IMR-90 (cell line): Measurements from ENCODE around the gene LIPH. TPM values are rescaled to one million over a fixed set of nuclear protein-coding genes. Genes with fewer than 3 reads are reported as not detected.

Experiments
- ATAC-seq: fragments of 200-7000 bp; cut with Tn5 transposase; 2 replicates; pipeline ENCODE4 v1.9.1; 2020; ENCODE audit warnings: low read depth, mild to moderate bottlenecking, moderate library complexity
- BruUV-seq: library from RNA; stranded (reverse); fragments of 400-500 nt; replicated peaks from 2 replicates; lab custom pipeline; 2021; lab: Mats Ljungman, UMichigan
- CTCF ChIA-PET: fragments of 300-600 bp; formaldehyde crosslinking; extraction: SDS; loops from one replicate; lab custom pipeline; 2021; ENCODE audit warnings: antibody characterized with exemption; lab: Yijun Ruan, JAX
- POLR2A ChIA-PET: fragments of 300-600 bp; sonication (Branson Sonifier 250); formaldehyde crosslinking; loops from one replicate; lab custom pipeline; 2022; ENCODE audit warnings: antibody characterized with exemption; ENCODE audit not compliant: unreplicated experiment; lab: Charles Lee
- DNase-seq: peaks from one replicate; pipeline ENCODE4 v3.0.0; 2013
- H2AFZ ChIP-seq: replicated peaks from 2 replicates; pipeline ENCODE3; 2013; ENCODE audit warnings: low read length, mild to moderate bottlenecking; ENCODE audit not compliant: poor library complexity
- H2AK5ac ChIP-seq: 2 replicates; pipeline ENCODE4 v1.6.1; 2013; ENCODE audit warnings: low read depth, low read length, inconsistent platforms
- H2AK9ac ChIP-seq: replicated peaks from 2 replicates; pipeline ENCODE3; 2013; ENCODE audit warnings: mild to moderate bottlenecking, low read depth, low read length, moderate library complexity; ENCODE audit not compliant: poor library complexity
- H2BK120ac ChIP-seq: 2 replicates; pipeline ENCODE4 v1.6.1; 2013; ENCODE audit warnings: low read depth, low read length, inconsistent platforms
- H2BK15ac ChIP-seq: 3 replicates; pipeline ENCODE4 v1.6.1; 2013; ENCODE audit warnings: low read depth, low read length, inconsistent platforms
- H2BK20ac ChIP-seq: 2 replicates; pipeline ENCODE4 v1.6.1; 2013; ENCODE audit warnings: low read depth, mild to moderate bottlenecking, inconsistent platforms, low read length, moderate library complexity
- H2BK5ac ChIP-seq: 2 replicates; pipeline ENCODE4 v1.6.1; 2013; ENCODE audit warnings: mild to moderate bottlenecking, low read depth, low read length, inconsistent platforms; ENCODE audit not compliant: poor library complexity, severe bottlenecking
- H3K14ac ChIP-seq: replicated peaks from 2 replicates; pipeline ENCODE4 v1.6.1; 2013; ENCODE audit warnings: low read depth, low read length, inconsistent platforms
- H3K18ac ChIP-seq: 2 replicates; pipeline ENCODE4 v1.6.1; 2013; ENCODE audit warnings: low read depth, low read length, control low read depth
- H3K23ac ChIP-seq: 2 replicates; pipeline ENCODE4 v1.6.1; 2013; ENCODE audit warnings: low read depth, low read length, inconsistent platforms
- H3K27ac ChIP-seq: 2 replicates; pipeline ENCODE4 v1.5.1; 2013; ENCODE audit warnings: mild to moderate bottlenecking, control low read depth, low read length; ENCODE audit not compliant: insufficient read depth
- H3K27me3 ChIP-seq: 2 replicates; pipeline ENCODE4 v1.6.1; 2013; ENCODE audit warnings: low read length; ENCODE audit not compliant: control insufficient read depth, insufficient read depth
- H3K36me3 ChIP-seq: 2 replicates; pipeline ENCODE4 v1.6.1; 2013; ENCODE audit warnings: low read length, mixed read lengths; ENCODE audit not compliant: control insufficient read depth, insufficient read depth
- H3K4ac ChIP-seq: 2 replicates; pipeline ENCODE4 v1.6.1; 2013; ENCODE audit warnings: low read depth, low read length, inconsistent platforms
- H3K4me1 ChIP-seq: 2 replicates; pipeline ENCODE4 v1.6.1; 2013; ENCODE audit warnings: low read length, mixed read lengths; ENCODE audit not compliant: control insufficient read depth, insufficient read depth
- H3K4me2 ChIP-seq: 2 replicates; pipeline ENCODE4 v1.6.1; 2013; ENCODE audit warnings: low read depth, mild to moderate bottlenecking, control low read depth, low read length, moderate library complexity
- H3K4me3 ChIP-seq: 2 replicates; pipeline ENCODE4 v1.5.1; 2013; ENCODE audit warnings: low read depth, mild to moderate bottlenecking, control low read depth, low read length, moderate library complexity; ENCODE audit not compliant: insufficient read depth
- H3K56ac ChIP-seq: 2 replicates; pipeline ENCODE4 v1.6.1; 2013; ENCODE audit warnings: low read length, inconsistent platforms; ENCODE audit not compliant: insufficient read depth; ENCODE audit errors: extremely low read depth
- H3K79me1 ChIP-seq, 2 experiments: 2 replicates each; pipeline ENCODE4 v1.6.1; 2013; ENCODE audit warnings: low read length in 2 of 2, inconsistent platforms in 1 of 2, low read depth in 1 of 2
- H3K9ac ChIP-seq: 2 replicates; pipeline ENCODE4 v1.6.1; 2013; ENCODE audit warnings: low read depth, low read length, control low read depth
- H3K9me1 ChIP-seq: 2 replicates; pipeline ENCODE4 v1.6.1; 2013; ENCODE audit warnings: low read length, inconsistent platforms; ENCODE audit not compliant: insufficient read depth
- H3K9me3 ChIP-seq: 2 replicates; pipeline ENCODE4 v1.6.1; 2013; ENCODE audit warnings: low read length; ENCODE audit not compliant: control insufficient read depth, insufficient read depth
- H4K20me1 ChIP-seq: 2 replicates; pipeline ENCODE4 v1.6.1; 2013; ENCODE audit warnings: low read length, inconsistent platforms; ENCODE audit not compliant: insufficient read depth
- H4K5ac ChIP-seq: 2 replicates; pipeline ENCODE4 v1.6.1; 2013; ENCODE audit warnings: mild to moderate bottlenecking, low read depth, low read length, control low read depth
- H4K8ac ChIP-seq, 2 experiments: 2 replicates each; pipeline ENCODE4 v1.6.1; 2013; ENCODE audit warnings: low read depth in 2 of 2, low read length in 2 of 2, control low read depth in 1 of 2, inconsistent platforms in 1 of 2
- H4K91ac ChIP-seq: 2 replicates; pipeline ENCODE4 v1.6.1; 2013; ENCODE audit warnings: low read depth, low read length, inconsistent platforms; ENCODE audit not compliant: insufficient read depth
- CHD1 ChIP-seq: IDR thresholded peaks from 2 replicates; pipeline ENCODE4 v1.6.1; 2012; ENCODE audit warnings: low read depth, low read length, improper control_type of control experiment
- CTCF ChIP-seq: conservative IDR thresholded peaks from 2 replicates; pipeline ENCODE4 v1.5.1; 2012; ENCODE audit warnings: mild to moderate bottlenecking, low read depth, low read length, improper control_type of control experiment
- ELK1 ChIP-seq: fragments of 150-350 bp; IDR thresholded peaks from 2 replicates; pipeline ENCODE4 v1.6.1; 2016; ENCODE audit warnings: low read depth, mild to moderate bottlenecking, low read length, moderate library complexity, borderline replicate concordance
- FOS ChIP-seq: fragments of 150-350 bp; IDR thresholded peaks from 2 replicates; pipeline ENCODE4 v1.6.1; 2016; ENCODE audit warnings: low read depth, low read length
- MAFK ChIP-seq: IDR thresholded peaks from 2 replicates; pipeline ENCODE4 v1.6.1; 2012; ENCODE audit warnings: low read depth, low read length, improper control_type of control experiment
- USF2 ChIP-seq: fragments of 150-350 bp; IDR thresholded peaks from 2 replicates; pipeline ENCODE4 v1.6.1; 2017; ENCODE audit warnings: mild to moderate bottlenecking, antibody characterized with exemption, low read length, low read depth
- WGBS, 2 experiments: methylation state at CpG; one replicate each; pipeline versions ENCODE4 v1.1.5 to v1.1.7; 2013; ENCODE audit warnings: missing lambda C conversion rate in 2 of 2; ENCODE audit not compliant: insufficient read length in 1 of 2; ENCODE audit errors: extremely low coverage in 2 of 2; 5-methylcytosine and 5-hydroxymethylcytosine counted together
- dilution Hi-C: fragments of 300-500 bp; cut with HindIII; formaldehyde crosslinking; loops from one replicate; pipeline ENCODE4 v1.14.3; 2018; ENCODE audit warnings: low sequenced_read_pairs; ENCODE audit not compliant: unreplicated experiment
- in situ Hi-C: fragments of 300-500 bp; cut with MboI; formaldehyde crosslinking; loops from 3 replicates; pipeline ENCODE4 v1.14.3; 2019; ENCODE audit warnings: low sequenced_read_pairs, inconsistent platforms, mixed read lengths
- intact Hi-C: fragments of 100-400 bp; cut with micrococcal nuclease; formaldehyde crosslinking; loops from 2 replicates; pipeline ENCODE4 v1.10.0; 2022
- polyA plus RNA-seq, 3 experiments: library from polyadenylated mRNA; depleted of rRNA; stranded (reverse); fragments of >200 nt; gene quantifications; 2 replicates each; pipeline ENCODE4 v1.2.3, GENCODE V29; 2012; ENCODE audit warnings: low replicate concordance in 1 of 3
- total RNA-seq: library from RNA; depleted of rRNA; stranded (reverse); fragments of >200 nt; gene quantifications from 2 replicates; pipeline ENCODE4 v1.2.3, GENCODE V29; 2012

Gene LIPH
- total and polyA plus RNA-seq, 2 of the 4 experiments (the other 2 are of a cell fraction), result 0.27 to 0.36 TPM

GRCh38 chr3:185470323-185470722, 82.1 kb downstream of the LIPH start:
- no peaks in the 10 kb centered on the region for H3K79me1 ChIP-seq
- H3K36me3 ChIP-seq, result peaks cover 15% of the 10 kb centered on the region
- H2BK20ac ChIP-seq, result no peak overlapping the region
- H2AFZ ChIP-seq, result no peak overlapping the region
- no peak overlapping the region for H2AK9ac ChIP-seq
- H4K8ac ChIP-seq, result no peak overlapping the region
- intact Hi-C loops, result no loop called here
- no peak for ATAC-seq
- no peak overlapping the region for H4K5ac ChIP-seq
- dilution Hi-C loops, result no loop called here
- H3K14ac ChIP-seq, result no peak overlapping the region
- no CpG with 5 or more reads among the region's 3 CpGs for WGBS, 2 experiments
- H4K20me1 ChIP-seq, result no peaks in the 10 kb centered on the region
- no peak overlapping the region for H3K9ac ChIP-seq
- H3K23ac ChIP-seq, result no peak overlapping the region
- BruUV-seq, result no TSS peak
- no peak overlapping the region for H3K4ac ChIP-seq
- H3K4me3 ChIP-seq, result no peak overlapping the region
- H3K4me2 ChIP-seq, result no peak overlapping the region
- no peak overlapping the region for H2AK5ac ChIP-seq
- in situ Hi-C loops, result no loop called here
- H4K91ac ChIP-seq, result no peak overlapping the region
- CTCF ChIA-PET, result interaction anchor here (0.6 kb wide), 1 partner anchor 90 kb away, joined by 8 read pairs; no protein-coding TSS in a partner anchor
- no peaks in the 10 kb centered on the region for H3K9me3 ChIP-seq
- H3K4me1 ChIP-seq, result no peaks in the 10 kb centered on the region
- DNase-seq, result no peak
- POLR2A ChIA-PET, result no interaction called here
- H3K9me1 ChIP-seq, result no peaks in the 10 kb centered on the region
- no peak overlapping the region for H3K18ac ChIP-seq
- no peak overlapping the region for H2BK15ac ChIP-seq
- TF ChIP-seq CTCF (no peak), CHD1 (no peak), MAFK (no peak), ELK1 (no peak), FOS (no peak), USF2 (no peak)
- no peak overlapping the region for H2BK5ac ChIP-seq
- H3K27me3 ChIP-seq, result no peaks in the 10 kb centered on the region
- no peak overlapping the region for H3K56ac ChIP-seq
- H2BK120ac ChIP-seq, result no peak overlapping the region
- no peak overlapping the region for H3K27ac ChIP-seq
